ENCODE measurements around the gene NABP1. TPM values are rescaled to one million over a fixed set of nuclear protein-coding genes. Genes with fewer than 3 reads are reported as not detected.

The NABP1 gene
- total RNA-seq, 4 donors from 2014 or later, result 13.8 to 50.3 (median 23.9) TPM

GRCh38 chr2:191714925-191715324 is 37.0 kb downstream of the NABP1 start:
- no peaks in the 10 kb centered on the region for H3K27me3 ChIP-seq
- no peaks in the 10 kb centered on the region for H3K9me3 ChIP-seq
- WGBS, 2 donors, result 89 to 91% methylated on average over 4 of the region's 4 CpGs
- H3K27ac ChIP-seq, result no peak overlapping the region
- no peaks in the 10 kb centered on the region for H3K36me3 ChIP-seq
- no peak overlapping the region for H3K4me3 ChIP-seq
- TF ChIP-seq CTCF (IDR thresholded peaks at IDR 0.05) (no peak), POLR2A (IDR thresholded peaks at IDR 0.05) (no peak)
- intact Hi-C loops (cut with DNase I), result no loop called here
- H3K4me1 ChIP-seq, result no peaks in the 10 kb centered on the region
- DNase-seq, result no peak

GRCh38 chr2:191715471-191715870 is 37.5 kb downstream of the NABP1 start:
- no peaks in the 10 kb centered on the region for H3K27me3 ChIP-seq
- intact Hi-C loops (cut with DNase I), result no loop called here
- H3K36me3 ChIP-seq, result no peaks in the 10 kb centered on the region
- no peaks in the 10 kb centered on the region for H3K4me1 ChIP-seq
- H3K27ac ChIP-seq, result no peak overlapping the region
- no peak for DNase-seq
- TF ChIP-seq CTCF (IDR thresholded peaks at IDR 0.05), result no peak
- no peak for TF ChIP-seq POLR2A (IDR thresholded peaks at IDR 0.05)
- no peaks in the 10 kb centered on the region for H3K9me3 ChIP-seq
- H3K4me3 ChIP-seq, result no peak overlapping the region
- 86 to 91% methylated on average over 2 of the region's 2 CpGs for WGBS, 2 donors

GRCh38 chr2:191719261-191719660 is 41.3 kb downstream of the NABP1 start:
- H3K4me3 ChIP-seq, result no peak overlapping the region
- no peak for TF ChIP-seq CTCF (IDR thresholded peaks at IDR 0.05)
- TF ChIP-seq POLR2A (IDR thresholded peaks at IDR 0.05), result no peak
- DNase-seq, result no peak
- H3K9me3 ChIP-seq, result no peaks in the 10 kb centered on the region
- no peak overlapping the region for H3K27ac ChIP-seq
- H3K27me3 ChIP-seq, result no peaks in the 10 kb centered on the region
- intact Hi-C loops (cut with DNase I), result no loop called here
- no peaks in the 10 kb centered on the region for H3K36me3 ChIP-seq
- no peaks in the 10 kb centered on the region for H3K4me1 ChIP-seq
- 57 to 58% methylated on average over 2 of the region's 2 CpGs for WGBS, 2 donors

GRCh38 chr2:191719938-191720337 is 42.0 kb downstream of the NABP1 start:
- Histone ChIP-seq H3K4me1 (no peaks in the 10 kb centered on the region), H3K27me3 (no peaks in the 10 kb centered on the region), H3K36me3 (no peaks in the 10 kb centered on the region), H3K4me3 (no peak overlapping the region), H3K9me3 (no peaks in the 10 kb centered on the region), H3K27ac (no peak overlapping the region)
- 90 to 92% methylated on average over 13 of the region's 13 CpGs for WGBS, 2 donors
- TF ChIP-seq POLR2A (IDR thresholded peaks at IDR 0.05) (no peak), CTCF (IDR thresholded peaks at IDR 0.05) (no peak)
- intact Hi-C loops (cut with DNase I), result no loop called here
- DNase-seq, result no peak

GRCh38 chr2:191721331-191721730 is 43.4 kb downstream of the NABP1 start:
- intact Hi-C loops (cut with DNase I), result no loop called here
- WGBS, 2 donors, result 63 to 78% methylated on average over 2 of the region's 2 CpGs

More at GRCh38 chr2:191721331-191721730, 43.4 kb downstream of the NABP1 start:
- TF ChIP-seq POLR2A (IDR thresholded peaks at IDR 0.05), result no peak
- no peak for TF ChIP-seq CTCF (IDR thresholded peaks at IDR 0.05)
- Histone ChIP-seq H3K27me3 (no peaks in the 10 kb centered on the region), H3K4me1 (no peaks in the 10 kb centered on the region), H3K9me3 (no peaks in the 10 kb centered on the region), H3K4me3 (no peak overlapping the region), H3K36me3 (no peaks in the 10 kb centered on the region), H3K27ac (no peak overlapping the region)
- DNase-seq, result no peak

Data from esophagus squamous epithelium (tissue), 5 donors.